Muscle layer of duodenum (tissue), 2 donors: ENCODE results near the gene BRSK1.
"Not testable (repeated sequence)": the region's sequence is repeated elsewhere in the genome, so short reads cannot be mapped to it uniquely, and the experiment has no call there.

Experiments
- H3K27ac ChIP-seq: one replicate; pipeline ENCODE4 v1.7.0; 2013; ENCODE audit warnings: mild to moderate bottlenecking, low read length
- H3K27me3 ChIP-seq: one replicate; pipeline ENCODE4 v1.7.0; 2013; ENCODE audit warnings: low read depth, mild to moderate bottlenecking, control low read depth, low read length
- H3K36me3 ChIP-seq, 2 donors: one replicate each; pipeline ENCODE4 v1.7.0; 2013; ENCODE audit warnings: low read length in 2 of 2, control low read depth in 1 of 2, mild to moderate bottlenecking in 1 of 2; ENCODE audit not compliant: insufficient read depth in 2 of 2, control insufficient read depth in 1 of 2
- H3K4me1 ChIP-seq, 2 donors: one replicate each; pipeline ENCODE4 v1.7.0; 2013; ENCODE audit warnings: low read length in 2 of 2, mild to moderate bottlenecking in 2 of 2, control low read depth in 1 of 2, moderate library complexity in 1 of 2; ENCODE audit not compliant: insufficient read depth in 2 of 2, control insufficient read depth in 1 of 2
- H3K4me3 ChIP-seq, 2 donors: one replicate each; pipeline ENCODE4 v1.7.0; 2013; ENCODE audit warnings: low read length in 2 of 2, low read depth in 1 of 2, mild to moderate bottlenecking in 1 of 2
- H3K9me3 ChIP-seq, 2 donors: one replicate each; pipeline ENCODE4 v1.7.0; 2013; ENCODE audit warnings: low read length in 2 of 2, control low read depth in 1 of 2, mild to moderate bottlenecking in 1 of 2; ENCODE audit not compliant: control insufficient read depth in 1 of 2
- donor health status: healthy.

Gene BRSK1

DNA sequence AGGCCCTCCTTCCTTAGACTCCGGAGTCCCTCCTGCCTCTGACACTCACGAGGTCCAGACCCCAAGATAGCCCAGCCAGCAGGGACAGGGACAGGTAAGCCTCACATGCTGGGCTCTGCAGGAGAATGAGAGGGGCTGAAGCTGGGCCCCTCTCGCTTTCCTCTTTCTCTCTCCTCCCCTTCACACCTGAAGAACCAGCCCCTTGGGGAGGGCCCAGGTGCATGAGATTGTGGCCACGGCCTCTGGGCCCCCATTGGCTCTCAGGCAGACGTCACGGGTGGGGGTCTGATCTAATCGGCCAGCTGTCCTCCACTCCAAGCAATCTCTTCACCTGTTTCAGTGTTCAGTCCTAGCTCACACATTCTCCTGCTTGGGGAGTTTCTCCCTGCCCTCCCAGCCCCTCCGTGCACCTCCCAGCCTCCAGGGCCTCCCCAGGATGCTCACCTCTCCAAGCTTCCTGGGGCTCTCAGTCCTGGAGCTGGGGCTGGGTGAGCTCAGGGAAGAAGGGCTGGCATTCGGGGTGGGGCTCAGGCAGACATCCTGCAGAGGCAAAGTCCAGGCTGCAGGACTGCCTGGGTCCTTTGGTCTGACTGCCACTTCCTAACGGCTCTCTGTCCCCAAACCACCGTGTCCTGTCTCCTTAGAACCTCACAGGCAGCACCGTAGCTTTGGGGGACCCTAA lies 38.5 kb downstream of the BRSK1 start:
- peak overlapping the region; percentile 67 for H3K27ac ChIP-seq
- H3K4me1 ChIP-seq = no peaks in the 10 kb centered on the region
- H3K4me3 ChIP-seq = peak overlapping the region in 1 of 2 donors; percentile 37
- H3K36me3 ChIP-seq = no peaks in the 10 kb centered on the region
- no peaks in the 10 kb centered on the region for H3K9me3 ChIP-seq
- peaks cover 3% of the 10 kb centered on the region for H3K27me3 ChIP-seq

DNA sequence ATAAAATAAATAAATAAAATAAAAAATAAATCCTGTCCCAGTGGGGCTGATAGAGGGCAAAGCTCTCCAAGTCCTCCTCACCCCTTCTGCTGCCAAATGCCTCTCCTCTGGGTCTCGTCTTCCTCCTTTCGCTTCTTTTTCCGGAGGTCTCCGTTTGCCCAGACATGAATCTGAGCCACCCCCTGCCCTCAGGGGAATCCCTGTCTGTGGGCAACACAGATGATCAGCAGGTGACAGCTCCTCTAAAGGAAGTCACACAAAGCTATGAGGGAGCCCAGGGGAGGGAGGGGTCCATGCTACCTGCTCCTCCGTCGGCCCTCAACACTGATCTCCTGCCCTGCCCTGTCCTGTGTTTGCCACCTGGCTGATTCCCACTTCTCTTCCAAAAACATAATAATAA lies 40.9 kb downstream of the BRSK1 start:
- Histone ChIP-seq H3K9me3 (no peaks in the 10 kb centered on the region), H3K27me3 (peaks cover 3% of the 10 kb centered on the region), H3K27ac (peak overlapping the region; percentile 58), H3K4me3 (peak overlapping the region in 1 of 2 donors; percentile 37), H3K36me3 (no peaks in the 10 kb centered on the region), H3K4me1 (no peaks in the 10 kb centered on the region)

DNA sequence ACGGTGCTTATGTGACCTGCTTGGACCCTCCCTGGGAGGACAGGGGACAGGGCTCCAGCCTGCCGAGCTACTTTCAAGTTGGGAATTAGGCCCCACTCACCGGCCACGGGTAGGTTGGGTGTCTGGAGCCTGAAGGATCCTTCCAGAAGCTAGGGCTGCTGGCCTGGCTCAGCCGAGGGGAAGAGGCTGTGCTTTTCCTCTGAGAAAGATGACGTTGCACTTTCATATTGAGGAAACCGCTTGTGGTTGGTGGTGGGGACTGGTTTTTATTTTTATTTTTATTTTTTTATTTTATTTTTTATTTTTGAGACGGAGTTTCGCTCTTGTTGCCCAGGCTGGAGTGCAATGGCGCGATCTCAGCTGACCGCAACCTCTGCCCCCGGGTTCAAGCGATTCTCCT lies 41.4 kb downstream of the BRSK1 start, which contains the start of gene TMEM150B:
Gene TMEM150B, minus strand, starts transcription at position 170 of the 400 bp plus-strand sequence. CDS start 4,305 bp downstream, outside the sequence.
- Histone ChIP-seq H3K27me3 (no peaks in the 10 kb centered on the region), H3K27ac (peak within 1 kb of the TSS; percentile 58), H3K4me1 (no peaks in the 10 kb centered on the region), H3K9me3 (no peaks in the 10 kb centered on the region), H3K36me3 (no peaks in the 10 kb centered on the region), H3K4me3 (peak within 1 kb of the TSS in 1 of 2 donors; percentile 37)

DNA sequence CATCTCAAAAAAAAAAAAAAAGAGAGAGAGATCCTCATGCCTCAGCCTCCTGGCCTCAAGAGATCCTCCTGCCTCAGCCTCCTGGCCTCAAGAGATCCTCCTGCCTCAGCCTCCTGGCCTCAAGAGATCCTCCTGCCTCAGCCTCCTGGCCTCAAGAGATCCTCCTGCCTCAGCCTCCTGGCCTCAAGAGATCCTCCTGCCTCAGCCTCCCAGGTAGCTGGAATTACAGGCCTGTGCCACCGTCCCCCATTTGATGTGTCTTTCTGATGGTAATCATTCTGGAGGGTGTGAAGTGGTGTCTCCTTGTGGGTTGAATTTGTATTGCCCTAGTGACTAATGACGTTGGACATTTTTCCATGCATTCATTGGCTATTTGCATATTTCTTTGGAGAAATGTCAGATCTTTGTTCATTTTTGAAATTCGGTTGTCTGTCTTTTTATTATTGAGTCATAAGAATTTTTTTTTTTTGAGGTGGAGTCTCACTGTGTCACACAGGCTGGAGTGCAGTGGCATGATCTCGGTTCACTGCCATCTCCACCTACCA lies 45.0 kb downstream of the BRSK1 start:
- H3K4me1 ChIP-seq, H3K4me3 ChIP-seq, H3K9me3 ChIP-seq, H3K27me3 ChIP-seq, H3K27ac ChIP-seq, H3K36me3 ChIP-seq: not testable (repeated sequence)

DNA sequence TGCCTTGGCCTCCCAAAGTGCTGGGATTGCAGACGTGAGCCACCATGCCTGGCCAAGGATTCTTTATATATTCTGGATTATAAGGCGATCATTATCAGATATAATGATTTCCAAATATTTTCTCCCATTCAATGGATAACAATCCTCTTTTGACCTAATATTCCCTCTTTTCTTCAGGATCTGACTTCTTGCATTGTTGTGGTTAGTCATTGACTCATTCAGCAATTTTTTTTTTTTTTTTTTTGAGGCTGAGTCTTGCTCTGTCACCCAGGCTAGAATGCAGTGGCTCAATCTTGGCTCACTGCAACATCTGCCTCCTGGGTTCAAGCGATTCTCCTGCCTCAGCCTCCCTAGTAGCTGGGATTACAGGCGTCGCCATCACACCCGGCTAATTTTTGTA lies 46.0 kb downstream of the BRSK1 start:
- not testable (repeated sequence) for H3K4me3 ChIP-seq, H3K9me3 ChIP-seq, H3K36me3 ChIP-seq, H3K27me3 ChIP-seq, H3K4me1 ChIP-seq, H3K27ac ChIP-seq

DNA sequence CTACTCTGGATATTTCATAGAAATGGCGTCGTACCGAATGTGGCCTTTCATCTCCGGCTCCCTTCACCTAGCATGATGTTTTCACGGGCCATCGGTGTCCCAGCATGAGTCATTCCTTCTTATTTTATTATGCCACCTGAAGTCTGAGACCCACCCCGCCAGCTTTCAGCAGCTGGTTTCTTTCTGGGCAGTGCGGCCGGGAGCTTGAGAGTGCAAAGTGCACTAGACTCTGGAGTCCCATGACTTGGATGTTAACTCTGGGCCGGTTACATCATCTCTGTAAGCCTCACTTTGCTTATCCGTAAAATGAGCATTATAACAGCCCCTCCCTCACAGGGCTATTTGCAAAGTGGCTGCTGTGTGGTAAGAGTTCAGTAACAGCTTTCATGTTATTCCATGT lies 50.1 kb downstream of the BRSK1 start:
- Histone ChIP-seq H3K9me3 (no peaks in the 10 kb centered on the region), H3K27me3 (no peaks in the 10 kb centered on the region), H3K36me3 (peaks cover 0 to under 1% of the 10 kb centered on the region in 2 donors), H3K4me1 (peaks cover 3 to 6% of the 10 kb centered on the region in 2 donors), H3K4me3 (no peak overlapping the region), H3K27ac (no peak overlapping the region)

DNA sequence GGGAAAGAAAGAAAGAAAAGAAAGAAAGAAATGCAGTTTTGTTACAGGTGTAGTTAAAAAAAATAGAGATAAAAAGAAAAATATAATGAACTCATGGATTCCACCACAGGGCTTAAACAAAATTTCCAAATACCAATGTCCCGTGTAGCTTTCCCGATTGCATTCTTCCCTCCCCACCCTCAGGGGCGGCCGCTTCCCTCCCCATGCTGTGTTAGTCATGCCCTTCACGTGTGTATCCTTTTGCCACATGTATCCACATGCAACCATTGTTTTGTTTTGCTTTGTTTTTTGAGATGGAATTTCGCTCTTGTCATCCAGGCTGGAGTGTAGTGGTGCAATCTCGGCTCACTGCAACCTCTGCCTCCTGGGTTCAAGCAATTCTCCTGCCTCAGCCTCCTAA lies 52.3 kb downstream of the BRSK1 start:
- Histone ChIP-seq H3K36me3 (peaks cover 0 to 2% of the 10 kb centered on the region in 2 donors), H3K4me3 (no peak overlapping the region), H3K4me1 (peaks cover 3 to 16% of the 10 kb centered on the region in 2 donors), H3K27ac (no peak overlapping the region), H3K9me3 (no peaks in the 10 kb centered on the region), H3K27me3 (no peaks in the 10 kb centered on the region)

DNA sequence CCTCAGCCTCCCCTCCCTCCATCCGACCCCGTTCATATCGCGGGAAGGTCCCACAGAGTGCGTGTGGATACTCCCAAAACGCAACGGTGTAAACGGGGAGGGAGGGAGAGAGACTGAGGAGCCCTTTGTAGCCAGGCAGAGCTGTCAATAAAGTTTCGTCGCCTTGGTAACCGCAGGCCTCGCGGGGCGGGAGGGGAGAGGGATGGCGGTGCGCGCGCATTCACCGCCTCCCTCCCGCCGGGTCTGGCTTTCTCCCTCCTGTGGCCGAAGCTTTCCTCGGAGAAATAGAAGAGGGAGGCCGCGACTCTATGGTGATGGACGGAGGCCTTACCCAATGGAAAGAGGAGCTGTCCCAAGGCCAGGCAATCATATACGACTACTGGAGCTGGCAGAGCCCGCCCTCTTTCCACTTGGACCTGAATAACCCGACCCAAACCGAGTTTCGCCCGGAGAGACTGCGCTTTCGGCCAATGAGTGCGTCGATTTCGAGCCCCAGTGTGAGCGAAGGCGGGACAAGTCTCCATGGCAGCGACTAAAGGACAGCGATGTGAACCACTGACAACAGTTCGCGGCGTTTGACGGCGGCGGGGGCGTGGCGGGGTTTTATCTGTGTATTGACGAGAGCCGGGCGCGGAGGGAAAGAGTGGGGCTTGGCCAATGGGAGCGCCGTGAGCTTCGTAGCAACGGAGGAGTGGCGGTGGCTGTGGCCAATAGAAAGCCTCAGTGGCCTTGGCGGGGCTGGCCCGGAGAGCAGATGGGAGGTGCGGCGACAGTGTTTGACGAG lies 55.5 kb downstream of the BRSK1 start, which contains the start of gene KMT5C:
Gene KMT5C, plus strand, starts transcription at position 772 of the 784 bp plus-strand sequence. CDS start 2,061 bp downstream, outside the sequence.
- H3K4me1 ChIP-seq = peaks cover 3 to 22% of the 10 kb centered on the region in 2 donors

DNA sequence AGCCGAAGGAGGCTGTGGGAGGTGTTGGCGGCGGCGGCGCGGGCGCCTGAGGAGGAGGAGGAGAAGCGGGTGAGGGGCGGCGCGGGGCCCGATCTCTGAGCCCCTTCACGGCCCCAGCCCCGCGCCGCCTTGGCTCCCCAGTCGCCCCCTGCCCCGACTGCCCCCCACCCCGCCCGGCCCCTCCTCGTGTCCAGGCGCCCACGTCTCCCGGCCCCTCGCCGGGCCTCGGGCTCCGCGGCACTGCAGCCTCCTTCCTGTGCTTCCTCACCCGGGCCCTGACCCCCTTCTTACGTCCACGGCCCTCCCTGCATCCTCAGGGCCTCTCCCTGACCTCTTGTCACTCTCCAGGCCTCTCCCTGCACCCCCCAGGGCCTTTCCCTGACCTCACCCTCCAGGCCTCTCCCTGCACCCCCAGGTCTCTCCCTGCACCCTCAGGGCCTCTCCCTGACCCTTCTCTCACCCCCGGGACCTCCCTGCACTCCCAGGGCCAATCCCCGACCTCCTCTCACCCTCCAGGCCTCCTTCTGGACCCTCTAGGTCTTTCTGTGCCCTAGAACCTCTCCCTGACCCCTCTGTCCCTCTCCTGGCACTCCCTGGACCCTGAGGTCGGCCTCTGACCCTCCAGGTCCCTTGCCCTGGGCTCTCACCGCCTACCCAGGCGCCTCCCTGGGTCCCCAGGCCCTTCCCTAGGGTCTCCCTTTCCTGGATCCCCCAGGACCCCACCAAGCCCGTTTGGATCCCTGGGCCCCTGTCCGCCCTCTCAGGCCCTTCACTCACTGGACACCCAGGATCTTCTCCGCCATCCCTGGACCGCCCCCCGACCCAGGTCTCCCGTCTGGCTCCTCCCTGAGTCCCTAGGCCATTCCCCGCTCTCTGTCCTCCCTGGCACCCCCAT lies 56.3 kb downstream of the BRSK1 start:
- Histone ChIP-seq H3K36me3 (peaks cover 9 to 25% of the 10 kb centered on the region in 2 donors), H3K9me3 (no peaks in the 10 kb centered on the region), H3K27me3 (no peaks in the 10 kb centered on the region), H3K27ac (peak overlapping the region; percentile 86), H3K4me1 (peaks cover 3 to 22% of the 10 kb centered on the region in 2 donors), H3K4me3 (peak overlapping the region; percentile 77 to 79)

More for the DNA sequence above, 55.5 kb downstream of the BRSK1 start, which contains the start of gene KMT5C:
- Histone ChIP-seq H3K36me3 (peaks cover 9 to 25% of the 10 kb centered on the region in 2 donors), H3K4me3 (peak within 1 kb of the TSS; percentile 77 to 79), H3K27ac (peak within 1 kb of the TSS; percentile 96), H3K27me3 (no peaks in the 10 kb centered on the region), H3K9me3 (no peaks in the 10 kb centered on the region)

DNA sequence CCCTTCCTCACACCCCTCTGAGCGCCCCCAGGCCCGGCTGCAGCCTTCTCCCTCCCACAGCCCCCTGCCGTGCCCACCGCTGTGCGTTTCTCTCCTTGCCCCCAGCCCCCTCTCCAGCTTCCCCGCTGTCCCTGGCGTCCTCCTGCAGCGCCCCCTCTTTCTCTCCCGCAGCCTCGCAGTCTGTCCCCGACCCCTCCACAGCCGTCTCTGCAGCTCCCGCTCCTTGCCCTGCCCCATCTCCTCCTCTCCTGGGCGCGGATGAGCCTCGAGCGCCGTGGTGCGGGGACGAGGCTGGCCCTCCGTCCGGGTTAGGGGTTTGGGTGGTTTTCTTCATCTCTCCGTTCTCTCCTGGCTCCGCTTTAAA lies 57.0 kb downstream of the BRSK1 start:
- Histone ChIP-seq H3K27me3 (no peaks in the 10 kb centered on the region), H3K36me3 (peaks cover 9 to 25% of the 10 kb centered on the region in 2 donors), H3K27ac (no peak overlapping the region), H3K4me1 (peaks cover 3 to 26% of the 10 kb centered on the region in 2 donors), H3K9me3 (no peaks in the 10 kb centered on the region), H3K4me3 (peak overlapping the region; percentile 77 to 79)
